CD4-positive, alpha-beta T cell treated with Interleukin-10 for 1 hour (primary cell): Measurements from ENCODE around the gene HDAC4.

Experiments
- DNase-seq: peaks from one replicate; pipeline ENCODE4 v3.0.0-alpha.2; 2020

Gene HDAC4

DNA sequence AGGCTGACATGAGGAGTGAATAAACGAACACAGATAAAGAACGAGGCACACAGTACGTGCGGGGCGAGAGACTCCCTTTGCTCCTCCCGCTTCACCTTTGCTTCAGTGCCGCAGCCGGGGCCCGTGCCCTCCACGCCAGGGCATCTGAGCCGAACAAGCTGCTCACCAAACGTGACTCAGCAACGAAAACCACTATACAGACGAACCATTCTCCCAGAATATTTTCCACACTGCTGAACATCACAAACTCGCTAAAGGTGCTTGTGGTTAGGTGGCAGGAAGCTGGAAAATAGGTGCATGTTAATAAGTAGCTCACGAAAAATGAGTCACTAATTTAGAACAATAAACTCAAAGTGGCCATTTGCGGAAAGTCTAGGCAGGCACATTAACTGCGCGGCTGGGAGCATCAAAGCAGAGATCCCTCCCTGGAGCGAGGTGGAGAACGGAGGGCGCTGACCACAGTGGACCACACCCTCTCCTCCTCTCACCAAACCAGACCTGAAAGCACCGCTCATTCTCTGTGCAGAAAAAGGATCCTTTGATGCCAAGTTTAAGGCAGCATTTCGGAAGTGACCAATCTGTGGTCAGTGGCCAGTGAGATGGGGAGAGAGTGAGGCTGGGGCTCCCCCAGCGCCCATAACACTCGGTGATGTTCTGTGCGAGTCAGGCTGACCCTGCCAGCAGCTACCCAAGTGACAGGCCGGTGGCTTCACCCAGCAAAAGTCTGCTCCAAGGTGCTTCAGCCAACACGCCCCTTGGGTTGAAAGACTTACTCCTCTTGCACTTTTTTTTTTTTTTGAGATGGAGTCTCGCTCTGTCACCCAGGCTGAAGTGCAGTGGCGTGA is 153.2 kb downstream of the HDAC4 start:
- no peak for DNase-seq

DNA sequence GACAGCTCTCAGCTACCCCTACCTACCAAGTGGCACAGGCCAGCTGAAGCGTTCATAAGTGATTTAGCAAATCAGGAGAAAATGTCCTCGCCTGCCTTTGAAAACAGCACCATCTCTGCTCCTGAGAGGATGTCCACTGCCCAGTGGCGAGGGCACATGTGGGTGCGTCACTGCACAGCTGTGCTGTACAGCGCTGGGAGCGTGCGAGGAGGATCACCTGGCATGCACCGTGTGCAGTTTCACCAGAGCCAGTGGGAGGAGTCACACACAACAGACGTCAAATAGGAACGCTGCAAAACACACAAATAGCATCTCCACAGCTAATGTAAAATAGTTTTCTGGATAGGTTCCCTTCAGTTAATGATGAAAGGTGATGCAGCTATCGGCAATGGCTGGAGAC is 154.1 kb downstream of the HDAC4 start:
- no peak for DNase-seq

DNA sequence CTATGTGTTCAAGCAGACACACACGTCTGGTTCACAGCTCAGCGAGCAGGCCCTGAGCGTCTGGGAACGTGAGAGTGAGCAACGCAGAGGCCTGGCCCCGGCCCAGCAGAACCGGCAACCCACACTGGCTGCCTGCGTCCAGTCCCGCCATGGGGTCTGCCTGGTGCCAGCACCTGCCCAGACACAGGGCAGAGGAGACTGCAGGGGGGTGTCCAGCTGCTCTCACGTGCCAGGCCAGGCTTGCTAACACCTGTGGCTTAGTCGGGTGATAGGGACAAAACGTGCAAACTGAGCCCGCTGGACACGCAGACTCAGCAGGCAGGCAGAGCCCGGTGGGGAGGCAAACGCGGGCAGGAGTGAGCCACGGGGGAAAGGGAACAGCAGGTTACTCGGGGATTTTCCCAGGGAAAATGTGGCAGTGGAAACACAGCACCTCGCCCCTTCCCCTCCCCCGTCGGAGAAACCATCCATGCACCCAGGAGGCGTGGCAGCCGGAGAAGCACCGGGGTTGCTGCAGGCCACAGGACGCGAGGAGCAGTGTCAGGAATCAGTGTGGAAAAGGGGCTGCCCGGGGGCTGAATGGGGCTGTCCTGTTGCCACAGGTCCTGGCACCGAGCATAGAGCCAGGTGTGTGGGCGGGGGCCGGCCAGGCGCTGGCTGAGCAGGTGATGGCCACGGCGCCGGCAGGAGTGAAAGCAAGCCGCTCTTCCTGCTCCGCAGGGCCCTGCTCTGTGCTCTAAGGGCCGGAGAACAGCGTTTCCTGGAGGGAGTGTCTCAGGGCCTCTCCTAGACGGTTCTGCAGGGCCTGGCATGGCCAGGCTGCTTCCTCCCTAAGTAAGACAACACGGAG is 154.7 kb downstream of the HDAC4 start:
- no peak for DNase-seq

DNA sequence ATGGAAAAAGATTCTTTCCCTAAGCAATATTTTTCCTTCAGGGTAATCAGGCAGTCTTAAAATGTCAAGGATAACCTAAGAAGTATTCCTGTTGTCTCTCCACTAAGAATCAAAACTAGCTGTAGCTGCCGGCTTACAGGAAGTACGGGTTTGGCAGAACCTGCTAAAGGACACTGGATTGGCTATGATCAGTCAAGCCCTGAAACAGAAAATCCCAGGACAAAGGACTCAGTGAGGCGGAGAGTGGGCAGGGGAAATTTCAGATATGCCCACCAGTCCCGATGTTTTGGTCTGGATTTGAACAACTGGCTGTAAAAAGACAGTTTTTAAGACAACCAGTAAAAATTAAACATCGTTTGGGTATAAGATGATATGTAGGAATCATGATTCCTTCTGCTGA is 155.7 kb downstream of the HDAC4 start:
- DNase-seq, result no peak

DNA sequence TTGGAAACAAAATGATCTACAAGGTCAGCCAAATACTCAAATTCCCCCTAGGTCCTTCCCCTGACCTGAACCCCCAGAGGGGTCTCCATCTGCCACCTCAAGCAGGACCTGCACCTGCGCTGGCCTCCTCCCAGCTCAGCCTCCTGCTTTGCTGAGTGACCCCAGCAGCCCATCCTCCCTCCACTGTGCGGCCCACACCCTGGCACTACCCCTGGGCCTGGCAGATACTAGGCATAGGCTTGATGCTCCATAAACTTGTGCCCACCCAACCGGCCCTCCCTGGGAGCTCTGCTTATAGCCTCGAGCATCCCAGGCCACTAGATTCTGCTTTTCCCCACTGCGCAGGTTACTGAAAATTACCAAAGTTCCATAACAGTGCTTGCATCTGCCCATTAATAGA is 156.2 kb downstream of the HDAC4 start:
- DNase-seq, result no peak

DNA sequence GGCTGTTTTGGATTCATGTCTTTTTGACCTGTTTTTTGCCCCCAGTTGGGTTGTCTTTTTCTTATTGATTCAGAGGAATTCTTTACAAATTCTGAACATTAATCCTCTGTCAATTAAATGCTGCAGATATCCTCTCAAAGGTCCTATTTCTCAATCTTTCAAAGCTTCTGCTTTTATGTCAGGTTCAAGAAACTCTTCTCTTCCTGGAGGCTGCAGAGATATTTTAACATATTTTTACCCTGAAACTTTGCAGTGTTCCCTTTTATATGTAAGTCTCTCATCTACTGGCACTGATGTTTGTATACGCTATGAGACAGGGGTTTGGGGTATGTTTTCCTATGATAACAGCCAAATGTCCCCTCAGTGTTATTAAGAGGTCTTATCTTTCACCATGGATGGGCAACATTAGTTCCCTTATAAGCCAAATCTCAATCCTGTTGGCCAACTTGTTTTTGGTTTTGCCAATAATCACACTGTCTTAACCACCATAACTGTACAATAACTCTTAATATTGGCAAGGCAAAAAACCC is 159.3 kb downstream of the HDAC4 start:
- DNase-seq, result no peak

DNA sequence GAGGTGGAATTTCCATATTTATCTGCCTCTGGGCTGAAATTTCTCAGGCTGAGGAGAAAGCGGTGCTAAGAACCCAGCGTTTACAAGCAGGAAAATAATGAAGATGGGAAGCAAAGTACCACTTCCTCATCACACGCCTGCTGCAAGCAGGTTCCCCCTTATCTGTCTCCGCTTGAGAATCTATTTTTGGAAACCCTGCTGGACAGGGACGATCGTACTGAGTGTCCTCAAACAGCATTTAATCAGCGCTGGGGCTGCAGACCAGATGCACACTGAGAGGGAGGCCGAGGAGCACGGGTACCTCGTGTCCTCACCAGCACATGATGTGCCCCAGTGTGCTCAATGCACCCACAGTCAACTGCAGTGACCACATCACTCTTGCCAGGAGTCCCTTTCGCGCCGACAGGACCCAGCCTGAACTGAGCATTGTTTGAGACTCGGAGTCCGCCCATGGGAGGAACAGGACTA is 160.4 kb downstream of the HDAC4 start:
- DNase-seq, result no peak

DNA sequence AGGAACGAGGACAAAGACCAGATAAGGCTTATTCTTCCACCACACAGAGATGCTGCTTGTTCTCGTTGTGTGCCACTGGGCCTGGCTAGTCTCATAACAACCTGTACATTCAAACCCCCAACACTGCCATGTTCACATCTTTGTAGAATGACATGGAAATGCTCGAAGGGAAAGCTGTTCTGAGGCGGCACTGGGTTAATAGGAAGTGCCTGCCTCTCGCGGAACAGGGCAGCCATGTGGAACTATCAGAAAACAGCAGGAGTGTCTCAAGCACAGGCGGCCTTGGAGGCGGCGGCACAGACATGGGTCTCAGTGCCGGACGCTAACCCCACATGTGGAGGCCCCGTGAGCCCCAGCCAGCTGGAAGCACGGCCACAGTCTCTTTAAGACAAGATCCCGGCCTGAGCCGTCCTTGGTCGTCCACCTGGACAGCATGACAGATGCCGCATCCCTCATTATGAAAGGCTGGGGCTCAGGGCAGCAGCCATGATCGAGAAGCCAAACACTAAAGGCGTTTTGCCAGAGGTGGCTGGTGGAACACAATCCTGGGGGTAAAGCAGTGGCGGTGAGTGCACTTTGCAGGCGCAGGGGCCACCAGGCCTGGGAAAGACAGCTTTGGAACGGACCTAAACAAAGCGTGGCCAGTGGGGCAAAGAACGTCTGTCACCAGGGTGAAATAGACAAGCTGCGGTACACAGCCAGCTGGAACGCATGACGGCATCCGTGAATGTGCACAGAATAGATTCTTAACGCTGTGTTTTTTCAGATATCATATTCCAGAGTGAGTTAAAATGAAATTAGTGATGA is 161.0 kb downstream of the HDAC4 start:
- no peak for DNase-seq

DNA sequence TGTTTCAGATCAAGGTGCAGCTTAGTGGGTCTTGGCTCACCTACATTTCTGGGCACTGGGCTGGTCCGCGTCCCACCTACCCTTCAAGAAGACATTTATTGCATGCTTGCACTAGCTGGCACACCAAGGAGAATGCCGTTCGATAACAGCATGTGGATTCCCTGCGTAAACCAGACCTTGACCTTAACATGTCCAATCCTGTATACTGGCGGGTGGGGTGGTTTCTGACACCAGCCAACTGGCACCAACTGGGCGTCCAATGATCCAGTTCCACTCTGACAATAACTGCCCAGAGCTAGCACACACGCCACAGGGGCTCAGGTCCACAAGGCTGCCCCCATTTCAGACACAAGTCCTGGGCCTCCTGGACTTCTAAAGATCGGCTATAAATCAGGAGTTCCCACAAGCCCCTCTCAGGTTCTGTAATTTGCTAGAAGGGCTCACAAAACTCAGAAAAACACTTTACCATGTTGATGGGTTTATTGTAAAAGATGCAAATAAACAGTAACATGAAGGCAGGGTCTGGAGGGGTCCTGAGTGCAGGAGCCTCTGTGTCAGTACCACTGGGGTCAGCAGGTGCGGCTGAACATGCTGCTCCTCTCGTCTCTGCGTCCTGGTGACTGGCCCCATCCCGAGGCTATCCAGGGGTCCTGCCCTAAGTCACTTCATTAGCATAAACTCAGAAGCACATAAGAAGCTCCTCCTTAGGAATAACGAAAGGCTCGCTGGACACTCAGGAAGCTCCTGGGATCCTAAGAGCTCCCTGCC is 161.8 kb downstream of the HDAC4 start:
- DNase-seq, result no peak

DNA sequence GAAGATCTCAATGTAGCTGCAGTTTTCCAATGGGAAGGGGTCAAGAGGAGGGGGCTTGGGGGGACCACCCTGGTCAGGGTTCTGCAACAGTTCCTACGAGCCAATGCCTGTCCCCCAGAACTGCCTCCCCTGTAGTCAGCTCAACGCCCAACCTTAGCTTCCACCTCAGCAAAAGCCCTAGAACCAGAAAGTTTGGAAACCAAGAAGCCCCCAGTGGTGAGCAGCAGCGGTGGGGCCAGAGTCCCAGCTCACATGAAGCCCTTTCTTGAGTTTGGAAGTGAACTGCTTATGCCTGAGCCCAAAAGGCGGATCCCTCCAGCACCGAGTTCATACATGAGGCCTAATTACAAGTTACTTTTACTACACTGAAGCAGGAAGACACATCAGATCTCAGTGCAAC is 162.4 kb downstream of the HDAC4 start:
- no peak for DNase-seq

DNA sequence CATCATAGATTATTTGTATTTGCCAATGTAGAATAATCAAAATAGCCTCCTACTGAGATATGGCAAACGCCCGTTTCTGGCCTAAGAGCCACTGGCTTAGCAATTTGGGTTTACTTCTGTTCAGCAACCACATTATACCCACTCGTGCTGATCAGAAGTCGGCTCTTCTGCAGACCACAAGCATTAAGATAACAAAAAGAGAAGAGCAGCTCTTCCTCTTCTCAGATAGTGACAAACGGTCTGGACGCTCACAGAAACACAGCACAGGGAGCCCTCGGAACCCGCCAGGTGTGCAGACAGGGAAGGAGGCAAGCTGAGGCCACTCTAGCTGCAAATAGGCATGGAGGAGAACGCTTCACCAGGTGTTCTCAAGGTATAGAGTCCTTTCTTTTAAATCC is 164.0 kb downstream of the HDAC4 start:
- no peak for DNase-seq

DNA sequence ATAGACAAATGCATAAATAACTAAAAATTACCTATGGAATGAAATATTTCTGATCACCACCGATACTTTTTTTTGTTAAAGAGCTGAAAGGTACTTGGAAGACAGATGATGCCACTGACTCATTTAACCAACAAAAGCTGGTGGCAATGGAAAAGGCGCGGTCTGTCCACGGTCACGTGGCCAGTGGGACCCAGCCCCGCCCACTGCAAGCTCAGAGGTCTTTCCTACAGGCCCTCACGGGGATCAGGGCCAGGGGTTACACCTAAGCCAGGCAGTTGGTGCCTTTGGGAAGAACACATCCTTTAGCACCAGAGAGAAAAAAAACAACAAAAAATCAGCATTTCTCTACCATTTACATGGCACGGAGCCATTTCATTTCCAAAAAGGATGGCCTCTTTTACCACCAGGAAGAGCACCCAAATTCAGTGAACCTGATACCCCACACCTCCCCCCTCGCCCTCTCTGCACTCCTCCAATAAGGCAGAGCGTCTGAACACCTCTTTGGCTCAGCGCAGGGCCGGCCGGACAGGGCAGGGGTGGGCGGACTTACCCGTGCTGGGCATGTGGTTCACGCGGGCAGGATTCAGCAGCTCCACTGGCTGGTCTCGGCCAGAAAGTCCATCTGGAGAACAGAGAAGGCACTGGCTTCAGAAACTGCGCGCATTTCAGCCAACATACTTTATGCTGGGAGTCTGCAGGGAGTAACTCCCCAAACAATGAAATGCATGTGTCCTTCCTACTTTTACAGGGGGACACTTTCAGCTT is 164.6 kb downstream of the HDAC4 start:
- no peak for DNase-seq

DNA sequence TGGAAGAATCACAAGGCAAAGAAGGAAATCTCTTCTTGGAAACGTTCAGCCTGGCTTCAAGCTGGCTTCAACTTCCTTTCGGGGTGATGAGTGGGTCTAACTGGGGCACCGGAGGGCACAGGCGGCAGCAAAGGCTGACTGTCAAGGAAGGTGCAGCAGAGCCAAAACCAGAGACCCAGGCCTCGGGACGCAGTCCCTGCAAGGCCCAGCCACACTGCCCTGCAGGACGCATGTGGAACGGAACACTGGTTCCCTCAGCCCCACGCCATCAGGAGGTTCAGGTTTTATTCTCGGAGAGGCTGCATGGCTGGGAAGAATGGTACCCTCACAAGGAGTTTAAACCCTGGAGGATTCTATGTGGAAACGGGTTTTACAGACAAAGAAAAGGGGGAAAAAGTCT is 165.5 kb downstream of the HDAC4 start:
- no peak for DNase-seq

DNA sequence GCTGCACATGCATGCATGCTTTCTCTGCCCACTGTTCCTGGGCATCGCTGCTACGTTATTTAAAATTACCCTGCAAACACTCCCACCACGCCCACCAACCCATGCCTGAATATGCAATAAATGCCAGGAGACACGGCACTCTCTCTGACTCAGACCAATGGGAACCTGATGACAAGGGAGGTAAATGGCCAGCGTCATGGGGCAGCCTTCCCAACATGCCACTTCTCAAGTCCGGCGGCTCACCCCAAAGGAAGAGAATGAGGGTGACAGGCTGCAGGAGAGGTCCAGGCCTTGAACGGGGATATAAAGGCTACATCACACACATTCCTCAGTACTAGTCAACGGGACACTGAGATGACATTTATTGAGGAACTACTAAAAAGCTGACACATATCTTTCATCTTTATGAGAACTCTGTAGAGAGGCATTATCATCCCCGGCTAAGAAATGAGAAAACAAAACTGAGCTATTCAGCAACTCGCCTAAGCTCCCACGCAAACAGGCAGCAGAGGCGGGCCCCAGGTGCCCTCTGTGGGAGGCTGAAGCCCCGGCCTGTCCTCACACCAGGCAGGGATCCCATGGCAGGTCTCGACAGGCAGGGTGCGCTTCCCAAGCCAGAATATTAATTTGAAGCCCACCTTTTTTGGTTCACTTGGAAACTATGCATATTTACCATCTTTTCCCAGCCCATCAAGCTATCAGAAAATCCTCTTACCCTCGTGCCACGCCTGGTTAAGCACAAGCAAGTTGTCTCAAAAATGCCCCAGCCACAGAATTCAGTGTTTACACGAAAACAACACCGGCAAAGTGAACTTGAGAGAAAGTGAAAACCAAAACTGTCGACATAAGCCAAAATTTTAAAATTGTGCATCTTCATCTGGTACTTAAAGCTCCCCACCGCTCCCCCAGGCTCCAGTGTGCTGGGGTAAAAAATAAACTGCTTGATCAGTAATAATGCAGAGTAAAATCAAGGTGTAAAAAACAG is 166.3 kb downstream of the HDAC4 start:
- no peak for DNase-seq

DNA sequence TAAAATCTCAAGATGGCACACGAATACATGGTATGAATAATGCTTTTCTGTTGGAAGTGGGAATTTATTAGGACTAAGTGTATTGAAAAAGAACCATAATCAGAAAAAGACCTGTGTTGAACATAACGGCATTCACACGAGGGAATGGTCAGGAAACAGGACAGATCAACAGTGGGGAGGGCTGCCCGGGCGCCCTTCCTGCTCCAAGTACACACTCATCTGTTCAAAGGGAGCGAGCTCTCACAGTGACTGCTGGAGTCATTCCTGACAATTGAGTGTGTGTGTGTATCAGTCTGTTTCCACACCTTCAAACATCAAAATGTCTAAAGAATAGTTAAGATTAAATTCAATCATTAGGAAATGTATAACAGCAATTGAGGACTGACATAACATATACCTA is 167.2 kb downstream of the HDAC4 start:
- no peak for DNase-seq

DNA sequence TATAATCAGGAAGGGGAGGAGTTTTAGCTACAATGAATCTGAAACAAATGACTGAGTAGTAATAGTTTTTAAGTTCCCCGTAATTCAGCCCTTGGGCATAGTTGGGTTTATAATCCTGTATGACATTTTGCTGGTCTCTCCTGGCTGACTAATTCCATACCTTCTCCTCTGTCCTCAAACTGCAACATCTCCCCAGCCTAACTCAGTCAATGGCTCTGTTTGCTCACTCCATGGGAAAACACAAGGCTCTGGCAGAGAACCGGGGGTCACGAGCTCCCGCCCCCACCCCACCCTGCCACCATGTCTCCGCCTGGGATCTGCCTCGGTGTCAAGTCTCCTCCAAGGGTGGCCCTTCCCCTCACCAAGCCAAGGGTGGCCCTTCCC is 168.6 kb downstream of the HDAC4 start:
- DNase-seq, result no peak

DNA sequence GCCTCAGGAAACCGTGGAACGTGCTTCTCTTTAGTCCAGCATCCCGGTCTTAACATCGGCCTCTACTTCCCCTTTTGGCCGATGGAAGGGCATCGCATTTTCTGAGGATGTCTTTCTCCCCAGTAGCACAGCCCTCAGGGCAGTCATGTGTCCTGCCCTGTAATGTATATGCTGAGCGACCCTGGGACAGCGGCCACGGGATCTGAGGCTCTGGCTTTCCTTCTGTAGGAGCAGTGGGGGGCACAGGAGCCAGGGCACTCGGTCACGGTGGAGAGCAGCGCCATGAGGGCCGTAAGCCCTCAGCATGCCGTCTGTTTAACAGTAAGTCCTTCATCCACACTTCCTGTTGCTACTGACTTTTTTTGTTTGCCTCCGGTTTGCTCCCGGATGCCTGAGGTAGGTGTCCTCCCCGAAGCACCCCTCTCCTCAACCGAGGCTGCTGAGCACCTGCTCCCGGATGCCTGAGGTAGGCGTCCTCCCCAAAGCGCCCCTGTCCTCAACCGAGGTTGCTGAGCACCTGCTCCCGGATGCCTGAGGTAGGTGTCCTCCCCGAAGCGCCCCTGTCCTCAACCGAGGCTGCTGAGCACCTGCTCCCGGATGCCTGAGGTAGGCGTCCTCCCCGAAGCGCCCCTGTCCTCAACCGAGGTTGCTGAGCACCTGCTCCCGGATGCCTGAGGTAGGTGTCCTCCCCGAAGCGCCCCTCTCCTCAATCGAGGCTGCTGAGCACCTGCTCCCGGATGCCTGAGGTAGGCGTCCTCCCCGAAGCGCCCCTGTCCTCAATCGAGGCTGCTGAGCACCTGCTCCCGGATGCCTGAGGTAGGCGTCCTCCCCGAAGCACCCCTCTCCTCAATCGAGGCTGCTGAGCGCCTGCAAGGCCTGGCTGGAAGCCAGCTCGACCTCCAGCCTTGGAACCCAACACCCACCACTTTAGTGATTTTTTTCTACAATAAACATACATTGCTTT is 169.3 kb downstream of the HDAC4 start:
- no peak for DNase-seq

DNA sequence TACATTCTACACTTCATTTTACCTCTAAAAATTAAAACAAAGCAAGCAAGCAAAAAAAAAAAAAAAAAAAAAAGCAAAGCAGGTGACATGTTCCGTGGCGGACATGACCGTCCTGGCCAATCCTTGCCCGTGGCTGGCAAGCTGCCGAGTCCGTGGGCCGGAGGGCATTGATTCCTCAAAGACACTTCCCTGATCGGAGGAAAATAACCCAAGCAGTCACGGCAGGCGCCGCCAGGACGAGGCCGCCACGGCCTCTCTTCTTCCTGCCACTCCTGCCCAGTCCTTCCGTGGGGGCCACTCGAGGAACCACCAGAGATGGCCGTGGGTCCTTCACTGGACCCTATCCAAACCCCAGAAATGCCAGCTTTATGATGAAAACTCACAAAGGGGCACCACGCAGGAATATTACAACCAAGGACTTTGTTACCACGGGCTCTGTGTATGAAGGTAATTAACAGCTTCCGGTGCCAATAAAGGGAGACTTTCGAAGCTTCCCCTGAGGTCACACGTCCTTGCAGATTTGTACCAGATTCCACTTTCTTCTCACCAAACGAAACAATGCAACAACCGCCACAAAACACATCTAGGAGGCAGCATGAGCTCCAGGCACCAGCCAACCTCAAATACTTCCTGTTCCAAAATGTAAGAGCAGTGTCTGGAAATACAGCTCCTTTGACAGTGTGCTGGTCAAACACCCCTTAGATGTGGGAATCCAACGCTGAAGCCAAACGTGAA is 170.3 kb downstream of the HDAC4 start:
- DNase-seq, result no peak
